ENCODE data around the gene CYP4F2.

DNA sequence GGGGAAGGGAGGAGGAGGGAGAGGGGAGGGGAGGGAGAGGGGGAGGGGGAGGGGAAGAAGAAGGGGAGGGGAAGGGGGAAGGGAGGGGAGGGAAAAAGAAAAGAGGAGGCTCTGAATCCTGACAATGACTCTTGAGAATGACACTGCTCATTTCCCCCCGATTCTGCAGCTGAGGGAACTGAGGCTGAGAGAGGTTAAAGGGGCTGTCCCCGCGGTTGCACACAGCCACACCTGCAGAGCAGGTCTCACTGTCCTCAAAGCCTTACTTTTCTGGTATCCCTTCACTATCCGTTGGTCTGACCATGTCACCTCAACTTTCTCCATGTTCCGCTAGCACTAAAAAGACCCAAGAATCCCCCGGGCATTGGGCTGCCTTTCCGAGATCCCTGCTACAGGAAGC is 35.4 kb downstream of the CYP4F2 start:
- TF ChIP-seq CTCF (IDR thresholded peaks at IDR 0.05) (no peak), ELF1 (IDR thresholded peaks at IDR 0.05) (no peak), CHD2 (IDR thresholded peaks at IDR 0.05; ENCODE audit: low read length, partially characterized antibody) (no peak), POLR2AphosphoS5 (IDR thresholded peaks at IDR 0.05; ENCODE audit: low read depth, low read length) (no peak), RAD21 (IDR thresholded peaks at IDR 0.05; ENCODE audit: low read length) (no peak), JUND (IDR thresholded peaks at IDR 0.05) (no peak), EP300 (IDR thresholded peaks at IDR 0.05; ENCODE audit: borderline replicate concordance in 1 of 2, low read depth in 1 of 2, low read length in 1 of 2) (no peak)

All from SK-N-SH (cell line).